ENCODE measurements around the gene SERGEF. TPM values are rescaled to one million over a fixed set of nuclear protein-coding genes. Genes with fewer than 3 reads are reported as not detected.

SERGEF gene
- total RNA-seq, 1 experiment from 2014 or later, result 31.4 TPM

- no peak overlapping the region for H3T11ph ChIP-seq (ENCODE audit: low read length)
- no peak overlapping the region for H2BK20ac ChIP-seq (ENCODE audit: low read depth, low read length, poor library complexity, severe bottlenecking)
- no peak overlapping the region for H3K9ac ChIP-seq (ENCODE audit: extremely low read depth, insufficient read length, low read length)
- no peaks in the 10 kb centered on the region for H3K79me2 ChIP-seq (ENCODE audit: insufficient read depth, low read length)
- H4K8ac ChIP-seq (replicated peaks; ENCODE audit: insufficient read length, low read depth, low read length), result no peak overlapping the region
- no peaks in the 10 kb centered on the region for H3K79me1 ChIP-seq (ENCODE audit: insufficient read depth, low read depth, low read length, poor library complexity, severe bottlenecking)
- H4K91ac ChIP-seq (ENCODE audit: insufficient read length, low read depth, low read length), result no peak overlapping the region
- no peak overlapping the region for H2BK12ac ChIP-seq (ENCODE audit: insufficient read length, low read depth, low read length)
- no peak overlapping the region for H3K4me2 ChIP-seq (ENCODE audit: insufficient read depth, insufficient read length, low read length)
- H2BK5ac ChIP-seq (ENCODE audit: insufficient read length, low read length), result no peak overlapping the region
- peak; percentile 50 for TF ChIP-seq CTCF (conservative IDR thresholded peaks at IDR 0.05)
- no peak for DNase-seq
- H3K27me3 Mint-ChIP-seq (ENCODE audit: low read depth), result no peaks in the 10 kb centered on the region
- no peak overlapping the region for H2BK15ac ChIP-seq (ENCODE audit: low read depth, low read length)
- H2AK5ac ChIP-seq (ENCODE audit: insufficient read length, low read length), result no peak overlapping the region
- no peaks in the 10 kb centered on the region for H3K23me2 ChIP-seq (ENCODE audit: insufficient read length, low read depth, low read length, poor library complexity, severe bottlenecking)
- H3K4ac ChIP-seq (ENCODE audit: low read depth, low read length), result no peak overlapping the region
- no peak overlapping the region for H3K18ac ChIP-seq (ENCODE audit: insufficient read length, low read depth, low read length)
- WGBS (ENCODE audit: extremely low coverage, insufficient read length, low lambda C conversion rate), result no CpG with 5 or more reads among the region's 3 CpGs
- no peaks in the 10 kb centered on the region for H3K9me3 ChIP-seq (ENCODE audit: control insufficient read depth, low read depth, low read length)
- H3K36me3 Mint-ChIP-seq (ENCODE audit: insufficient read depth in 1 of 3, low read depth in 3 of 3), result peaks cover 2 to 4% (median 4%) of the 10 kb centered on the region in 3 experiments; a peak in 4 of 7 replicates
- H3K9me3 Mint-ChIP-seq, result peaks cover 2 to 3% of the 10 kb centered on the region in 2 experiments; a peak in 1 of 5 replicates
- no peak overlapping the region for H4K5ac ChIP-seq (ENCODE audit: insufficient read length, low read depth, low read length)
- H3K4me1 Mint-ChIP-seq, result peaks cover 13 to 16% of the 10 kb centered on the region in 2 experiments
- no peak overlapping the region for H3K56ac ChIP-seq (ENCODE audit: insufficient read length, low read depth, low read length)
- peak overlapping the region in 1 of 3 experiments; percentile 59; a peak in 2 of 7 replicates for H3K27ac Mint-ChIP-seq
- H4K20me1 ChIP-seq (ENCODE audit: control insufficient read depth, insufficient read depth, insufficient read length), result no peaks in the 10 kb centered on the region
- H3K27me3 ChIP-seq (ENCODE audit: insufficient read depth, low read length), result no peaks in the 10 kb centered on the region
- no peak overlapping the region for H3K23ac ChIP-seq (ENCODE audit: insufficient read length, low read depth, low read length)
- H2BK120ac ChIP-seq (ENCODE audit: low read depth, low read length, poor library complexity, severe bottlenecking), result no peak overlapping the region
- no peak overlapping the region for H3K14ac ChIP-seq (ENCODE audit: insufficient read depth, low read length)
- no peak overlapping the region for H3K4me3 Mint-ChIP-seq
- H3K4me1 ChIP-seq (ENCODE audit: insufficient read depth, low read length), result 0 out of 2 replicates have a peak, but pooled peaks cover 2% of the 10 kb centered on the region
- no peak overlapping the region for H3K27ac ChIP-seq (ENCODE audit: insufficient read length, low read depth, low read length)
- H2AFZ ChIP-seq (ENCODE audit: low read length), result no peak overlapping the region
Measured at GRCh38 chr11:17930544-17931125, 82.2 kb downstream of the SERGEF start.
